CD14-positive monocyte (primary cell): ENCODE measurements around the gene TMPRSS3. TPM values are rescaled to one million over a fixed set of nuclear protein-coding genes. Genes with fewer than 3 reads are reported as not detected.

Experiments used
- DNase-seq, 3 donors: peaks; one replicate each; pipeline ENCODE4 v3.0.0-alpha.2; 2011 to 2022
- H2AFZ ChIP-seq: 2 replicates; pipeline ENCODE4 v1.6.0; 2012; ENCODE audit warnings: mild to moderate bottlenecking, low read depth, low read length, inconsistent platforms; ENCODE audit not compliant: insufficient read depth, poor library complexity, severe bottlenecking
- H3K27ac ChIP-seq, 2 donors: 1 replicate in 1 of 2; 2 replicates in 1 of 2; pipeline ENCODE4 v1.5.1; 2012 to 2013; ENCODE audit warnings: low read length in 2 of 2, control low read depth in 1 of 2, inconsistent platforms in 1 of 2, low read depth in 1 of 2, mild to moderate bottlenecking in 1 of 2
- H3K27me3 ChIP-seq, 2 donors: one replicate each; pipeline versions ENCODE4 v1.6.0 to v1.6.1; 2011 to 2013; ENCODE audit warnings: low read length in 2 of 2; ENCODE audit not compliant: control insufficient read depth in 2 of 2, insufficient read depth in 2 of 2
- H3K36me3 ChIP-seq, 2 donors: replicated peaks in 1 of 2; 1 replicate in 1 of 2; 2 replicates in 1 of 2; pipeline versions ENCODE4 v1.5.1 to v1.6.1; 2012 to 2013; ENCODE audit warnings: low read length in 2 of 2, control low read depth in 1 of 2, inconsistent platforms in 1 of 2, mild to moderate bottlenecking in 1 of 2; ENCODE audit not compliant: insufficient read depth in 2 of 2, control insufficient read depth in 1 of 2
- H3K4me1 ChIP-seq, 2 donors: 1 replicate in 1 of 2; 2 replicates in 1 of 2; pipeline versions ENCODE4 v1.5.1 to v1.6.1; 2012 to 2013; ENCODE audit warnings: low read length in 2 of 2, control low read depth in 1 of 2, inconsistent platforms in 1 of 2, mild to moderate bottlenecking in 1 of 2, moderate library complexity in 1 of 2; ENCODE audit not compliant: insufficient read depth in 2 of 2, control insufficient read depth in 1 of 2
- H3K4me2 ChIP-seq: replicated peaks from 2 replicates; pipeline ENCODE3; 2012; ENCODE audit warnings: low read length, moderate library complexity, mild to moderate bottlenecking; ENCODE audit not compliant: poor library complexity, severe bottlenecking; ENCODE audit errors: extremely low read depth
- H3K4me3 ChIP-seq, 3 experiments: fragments of 200-600 bp in 1 of 3; sonication (generic) in 1 of 3; replicated peaks in 1 of 3; 1 replicate in 2 of 3; 2 replicates in 1 of 3; pipeline ENCODE4 v1.5.1; 2011 to 2013; ENCODE audit warnings: low read length in 3 of 3, mild to moderate bottlenecking in 3 of 3, control low read depth in 2 of 3, low read depth in 2 of 3, inconsistent platforms in 1 of 3, moderate library complexity in 1 of 3
- H3K79me2 ChIP-seq: 2 replicates; pipeline ENCODE4 v1.6.0; 2012; ENCODE audit warnings: mild to moderate bottlenecking, control low read depth, inconsistent platforms, low read length, moderate library complexity; ENCODE audit not compliant: insufficient read depth
- H3K9ac ChIP-seq: 2 replicates; pipeline ENCODE4 v1.6.0; 2017; ENCODE audit warnings: low read length, mild to moderate bottlenecking; ENCODE audit not compliant: insufficient read depth, poor library complexity, severe bottlenecking
- H3K9me3 ChIP-seq, 2 donors: replicated peaks in 1 of 2; 1 replicate in 1 of 2; 2 replicates in 1 of 2; pipeline versions ENCODE4 v1.5.1 to v1.6.1; 2012 to 2013; ENCODE audit warnings: low read length in 2 of 2, control low read depth in 1 of 2; ENCODE audit not compliant: control insufficient read depth in 1 of 2, insufficient read depth in 1 of 2
- H4K20me1 ChIP-seq: 2 replicates; pipeline ENCODE4 v1.6.0; 2012; ENCODE audit warnings: mild to moderate bottlenecking, low read length, control low read depth, moderate library complexity; ENCODE audit not compliant: insufficient read depth
- H3K27ac Mint-ChIP-seq, 7 donors: one replicate each; pipeline ENCODE4 v1.8.0; 2020; ENCODE audit warnings: mild to moderate bottlenecking in 7 of 7, mixed read lengths in 7 of 7, moderate library complexity in 6 of 7, inconsistent platforms in 2 of 7
- H3K27me3 Mint-ChIP-seq, 3 donors: one replicate each; pipeline ENCODE4 v1.8.0; 2021 to 2022; ENCODE audit warnings: low read depth in 3 of 3, mild to moderate bottlenecking in 3 of 3, mixed read lengths in 3 of 3, moderate library complexity in 3 of 3, inconsistent platforms in 1 of 3
- H3K36me3 Mint-ChIP-seq, 2 donors: one replicate each; pipeline ENCODE4 v1.8.0; 2020; ENCODE audit warnings: mixed read lengths in 2 of 2, inconsistent platforms in 1 of 2, mild to moderate bottlenecking in 1 of 2
- H3K4me1 Mint-ChIP-seq: one replicate; pipeline ENCODE4 v1.8.0; 2020; ENCODE audit warnings: mild to moderate bottlenecking, mixed read lengths
- H3K4me3 Mint-ChIP-seq, 2 donors: one replicate each; pipeline ENCODE4 v1.8.0; 2020; ENCODE audit warnings: mild to moderate bottlenecking in 2 of 2, mixed read lengths in 2 of 2, moderate library complexity in 1 of 2
- H3K9me3 Mint-ChIP-seq, 7 donors: one replicate each; pipeline ENCODE4 v1.8.0; 2020 to 2022; ENCODE audit warnings: mixed read lengths in 7 of 7, mild to moderate bottlenecking in 6 of 7, moderate library complexity in 6 of 7, inconsistent platforms in 2 of 7
- WGBS: methylation state at CpG from one replicate; pipeline ENCODE4 v1.1.5; 2013; ENCODE audit warnings: missing lambda C conversion rate; ENCODE audit not compliant: insufficient coverage; 5-methylcytosine and 5-hydroxymethylcytosine counted together
- intact Hi-C, 2 donors: fragments of 100-400 bp; cut with micrococcal nuclease; formaldehyde crosslinking; loops; one replicate each; pipeline versions ENCODE4 v1.15.0 to v1.15.1; 2023
- polyA plus RNA-seq, 3 donors: library from polyadenylated mRNA; depleted of rRNA in 1 of 3; unstranded in 2 of 3; stranded (reverse) in 1 of 3; fragments of 300-500 nt in 2 of 3; fragments of >200 nt in 1 of 3; fragmentation: Illumina TruSeq in 2 of 3; gene quantifications; 1 replicate in 2 of 3; 2 replicates in 1 of 3; pipeline ENCODE4 v1.2.3, GENCODE V29; 2012 to 2021
- TF ChIP-seq, protein P1 (sequence below): fragments of 200-600 bp; IDR thresholded peaks from one replicate; pipeline ENCODE4 v1.8.0; 2022; ENCODE audit warnings: antibody characterized with exemption, mild to moderate bottlenecking

TMPRSS3 gene
- polyA plus RNA-seq, 3 donors, result 0.30 TPM; not detected in 2

DNA sequence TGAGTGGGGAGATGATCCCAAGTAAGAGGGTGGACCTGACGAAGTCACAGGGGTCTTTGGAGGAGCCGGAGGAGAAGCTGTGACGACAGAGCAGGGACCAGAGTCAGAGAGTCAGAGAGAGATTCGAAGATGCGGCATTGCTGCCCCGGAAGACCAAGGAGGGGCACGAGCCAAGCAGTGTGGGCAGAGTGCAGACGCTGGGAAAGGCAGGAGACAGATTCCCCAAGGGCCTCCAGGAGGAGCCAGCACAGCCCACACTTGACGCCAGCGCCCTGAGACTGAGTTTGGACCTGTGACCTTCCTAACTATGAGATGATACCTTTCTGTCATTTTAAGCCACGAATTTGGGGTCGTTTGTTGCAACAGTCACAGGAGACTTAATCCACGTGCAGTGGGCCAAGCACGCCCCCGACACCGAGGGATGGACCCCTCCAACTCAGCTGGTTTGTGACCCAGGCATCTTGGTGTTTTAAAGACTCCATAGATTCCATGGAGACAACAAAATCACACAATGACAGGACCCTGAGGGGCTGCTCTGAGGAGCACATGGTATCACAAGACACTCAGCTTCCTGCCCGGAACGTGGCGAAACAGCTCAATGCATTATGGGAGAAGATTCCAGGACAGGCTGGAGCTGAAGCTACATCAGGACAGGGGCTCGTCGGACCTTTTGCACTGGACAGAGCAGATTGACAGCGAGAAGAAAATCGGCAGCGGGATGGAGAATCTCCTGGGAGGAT is 18.5 kb downstream of the TMPRSS3 start:
- H3K4me2 ChIP-seq, result no peak overlapping the region
- no peak overlapping the region for H2AFZ ChIP-seq
- no peaks in the 10 kb centered on the region for H3K27me3 ChIP-seq
- no peaks in the 10 kb centered on the region for H3K36me3 ChIP-seq
- WGBS, result 85% methylated on average over 22 of the region's 24 CpGs
- no peak overlapping the region for H3K4me3 ChIP-seq
- peaks cover 3 to 7% (median 6%) of the 10 kb centered on the region in 3 donors for H3K27me3 Mint-ChIP-seq
- no peaks in the 10 kb centered on the region for H4K20me1 ChIP-seq
- peaks cover 9 to 13% of the 10 kb centered on the region in 2 donors for H3K9me3 ChIP-seq
- intact Hi-C loops, result no loop called here
- no peak overlapping the region for H3K9ac ChIP-seq
- H3K4me3 Mint-ChIP-seq, result no peak overlapping the region
- H3K36me3 Mint-ChIP-seq, result no peaks in the 10 kb centered on the region
- no peak overlapping the region for H3K27ac ChIP-seq
- H3K4me1 ChIP-seq, result no peaks in the 10 kb centered on the region
- peaks cover 7 to 12% (median 10%) of the 10 kb centered on the region in 7 donors for H3K9me3 Mint-ChIP-seq
- H3K27ac Mint-ChIP-seq, result peak overlapping the region in 2 of 7 donors; percentile 4 to 58
- TF ChIP-seq, protein P1, sequence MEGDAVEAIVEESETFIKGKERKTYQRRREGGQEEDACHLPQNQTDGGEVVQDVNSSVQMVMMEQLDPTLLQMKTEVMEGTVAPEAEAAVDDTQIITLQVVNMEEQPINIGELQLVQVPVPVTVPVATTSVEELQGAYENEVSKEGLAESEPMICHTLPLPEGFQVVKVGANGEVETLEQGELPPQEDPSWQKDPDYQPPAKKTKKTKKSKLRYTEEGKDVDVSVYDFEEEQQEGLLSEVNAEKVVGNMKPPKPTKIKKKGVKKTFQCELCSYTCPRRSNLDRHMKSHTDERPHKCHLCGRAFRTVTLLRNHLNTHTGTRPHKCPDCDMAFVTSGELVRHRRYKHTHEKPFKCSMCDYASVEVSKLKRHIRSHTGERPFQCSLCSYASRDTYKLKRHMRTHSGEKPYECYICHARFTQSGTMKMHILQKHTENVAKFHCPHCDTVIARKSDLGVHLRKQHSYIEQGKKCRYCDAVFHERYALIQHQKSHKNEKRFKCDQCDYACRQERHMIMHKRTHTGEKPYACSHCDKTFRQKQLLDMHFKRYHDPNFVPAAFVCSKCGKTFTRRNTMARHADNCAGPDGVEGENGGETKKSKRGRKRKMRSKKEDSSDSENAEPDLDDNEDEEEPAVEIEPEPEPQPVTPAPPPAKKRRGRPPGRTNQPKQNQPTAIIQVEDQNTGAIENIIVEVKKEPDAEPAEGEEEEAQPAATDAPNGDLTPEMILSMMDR, result no peak
- H3K79me2 ChIP-seq, result no peaks in the 10 kb centered on the region
- no peak for DNase-seq
- peaks cover 8% of the 10 kb centered on the region for H3K4me1 Mint-ChIP-seq

DNA sequence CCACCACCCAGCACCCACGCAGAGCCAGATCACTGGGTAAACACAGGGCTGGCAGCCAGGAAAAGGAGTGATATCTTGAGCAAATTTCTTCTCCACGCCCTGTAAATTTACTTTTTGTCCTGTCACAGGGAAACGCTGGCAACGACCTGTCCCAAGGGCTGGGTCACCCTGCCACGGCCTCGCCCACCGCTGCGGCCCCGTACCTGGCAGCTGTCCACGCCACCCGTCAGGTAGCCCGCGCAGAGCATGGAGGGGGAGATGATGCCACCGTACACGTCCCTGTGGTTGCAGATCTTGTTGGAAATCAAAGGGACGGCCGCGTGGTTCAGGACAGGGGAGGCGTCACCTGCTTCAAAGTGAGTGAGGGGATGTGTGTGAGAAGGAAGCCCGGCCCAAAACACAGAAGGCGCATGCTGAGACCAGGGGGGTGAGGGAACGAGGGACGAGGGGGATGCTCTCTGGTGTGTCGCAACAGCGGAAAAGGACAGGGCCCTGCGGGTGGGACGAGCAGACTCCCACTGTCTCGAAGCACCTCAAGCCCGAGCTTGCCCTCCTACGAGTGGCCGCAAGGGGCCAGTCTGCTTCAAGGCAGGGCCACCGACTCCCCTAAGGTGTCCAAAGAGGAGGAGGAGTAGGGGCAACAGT is 19.4 kb downstream of the TMPRSS3 start:
- H3K4me1 ChIP-seq, result no peaks in the 10 kb centered on the region
- Mint-ChIP-seq H3K36me3 (no peaks in the 10 kb centered on the region), H3K27me3 (peaks cover 3 to 8% (median 7%) of the 10 kb centered on the region in 3 donors), H3K4me3 (no peak overlapping the region), H3K9me3 (peaks cover under 1 to 2% (median 2%) of the 10 kb centered on the region in 7 donors), H3K27ac (no peak overlapping the region), H3K4me1 (peaks cover 6% of the 10 kb centered on the region)
- no peaks in the 10 kb centered on the region for H4K20me1 ChIP-seq
- H3K79me2 ChIP-seq, result no peaks in the 10 kb centered on the region
- WGBS, result 80% methylated on average over 27 of the region's 32 CpGs
- no peak overlapping the region for H3K4me3 ChIP-seq
- no peak overlapping the region for H3K9ac ChIP-seq
- TF ChIP-seq, protein P1, result peak; percentile 48
- H2AFZ ChIP-seq, result no peak overlapping the region
- no peak overlapping the region for H3K4me2 ChIP-seq
- H3K36me3 ChIP-seq, result no peaks in the 10 kb centered on the region
- no peak overlapping the region for H3K27ac ChIP-seq
- no peak for DNase-seq
- intact Hi-C loops, result no loop called here
- no peaks in the 10 kb centered on the region for H3K27me3 ChIP-seq
- H3K9me3 ChIP-seq, result peaks cover under 1 to 4% of the 10 kb centered on the region in 2 donors
